Spinal cord (tissue), 10 donors: Measurements from ENCODE around the gene SETDB1. TPM values are rescaled to one million over a fixed set of nuclear protein-coding genes. Genes with fewer than 3 reads are reported as not detected.

Experiments used
- DNase-seq, 6 donors: peaks; one replicate each; pipeline versions ENCODE4 v3.0.0 to v3.0.0-alpha.2; 2013 to 2015; ENCODE audit warnings: low spot score in 6 of 6, low read depth in 4 of 6
- H3K27ac ChIP-seq: one replicate; pipeline ENCODE4 v1.5.1; 2013; ENCODE audit warnings: low read depth, low read length, control low read depth
- H3K27me3 ChIP-seq: one replicate; pipeline ENCODE4 v1.6.1; 2013; ENCODE audit warnings: low read length; ENCODE audit not compliant: control insufficient read depth, insufficient read depth
- H3K36me3 ChIP-seq: one replicate; pipeline ENCODE4 v1.6.1; 2013; ENCODE audit warnings: low read length; ENCODE audit not compliant: control insufficient read depth, insufficient read depth
- H3K4me1 ChIP-seq: one replicate; pipeline ENCODE4 v1.6.1; 2013; ENCODE audit warnings: low read length; ENCODE audit not compliant: control insufficient read depth, insufficient read depth
- H3K4me3 ChIP-seq: one replicate; pipeline ENCODE4 v1.5.1; 2013; ENCODE audit warnings: low read depth, low read length, control low read depth
- H3K9me3 ChIP-seq: one replicate; pipeline ENCODE4 v1.6.1; 2013; ENCODE audit warnings: low read length; ENCODE audit not compliant: control insufficient read depth, insufficient read depth
- WGBS: methylation state at CpG from one replicate; pipeline ENCODE4 v1.1.5; 2013; ENCODE audit warnings: missing lambda C conversion rate; ENCODE audit not compliant: insufficient coverage; 5-methylcytosine and 5-hydroxymethylcytosine counted together
- polyA plus RNA-seq, 2 donors: library from polyadenylated mRNA; unstranded; fragments of 120-200 nt; gene quantifications; one replicate each; pipeline ENCODE4 v1.2.1, GENCODE V29; 2013; ENCODE audit not compliant: insufficient read length in 2 of 2
- total RNA-seq, 2 donors: library from RNA; depleted of rRNA in 1 of 2; stranded (reverse); fragments of 120-200 nt in 1 of 2; fragments of >200 nt in 1 of 2; gene quantifications; one replicate each; pipeline versions ENCODE4 v1.2.3 to v1.2.4, GENCODE V29; 2013 to 2014
- donor health status: healthy.

Gene SETDB1
- total and polyA plus RNA-seq, 4 donors: 39.7 to 58.6 (median 47.7) TPM

GRCh38 chr1:150979092-150980056 lies 53.2 kb downstream of the SETDB1 start:
- Histone ChIP-seq H3K36me3 (no peaks in the 10 kb centered on the region), H3K9me3 (no peaks in the 10 kb centered on the region), H3K27me3 (no peaks in the 10 kb centered on the region), H3K27ac (peak overlapping the region; percentile 17), H3K4me1 (peaks cover 24% of the 10 kb centered on the region), H3K4me3 (peak overlapping the region; percentile 30)
- WGBS: 20% methylated on average over 13 of the region's 23 CpGs
- peak in 5 of 6 donors; percentile 85 to 97 (median 88) for DNase-seq

- no peak overlapping the region for H3K4me3 ChIP-seq
- no peaks in the 10 kb centered on the region for H3K9me3 ChIP-seq
- H3K36me3 ChIP-seq: no peaks in the 10 kb centered on the region
- no peak for DNase-seq
- H3K27ac ChIP-seq: no peak overlapping the region
- peaks cover 17% of the 10 kb centered on the region for H3K4me1 ChIP-seq
- H3K27me3 ChIP-seq: no peaks in the 10 kb centered on the region
- 64% methylated on average over 6 of the region's 6 CpGs for WGBS
Measured at GRCh38 chr1:150981177-150981804, 55.1 kb downstream of the SETDB1 start.

- Histone ChIP-seq H3K27me3 (no peaks in the 10 kb centered on the region), H3K36me3 (no peaks in the 10 kb centered on the region), H3K4me3 (no peak within 1 kb of the TSS), H3K9me3 (no peaks in the 10 kb centered on the region), H3K4me1 (peaks cover 17% of the 10 kb centered on the region), H3K27ac (no peak within 1 kb of the TSS)
- 52% methylated on average over 7 of the region's 12 CpGs for WGBS
- no peak for DNase-seq
Measured at GRCh38 chr1:150981805-150982712, 55.9 kb downstream of the SETDB1 start, which contains the start of gene ANXA9. TSS of gene ANXA9 (plus strand) at chr1:150982292. CDS start at chr1:150983106, 814 bp downstream.

- Histone ChIP-seq H3K36me3 (no peaks in the 10 kb centered on the region), H3K9me3 (no peaks in the 10 kb centered on the region), H3K4me3 (no peak overlapping the region), H3K27ac (no peak overlapping the region), H3K27me3 (no peaks in the 10 kb centered on the region), H3K4me1 (peaks cover 4% of the 10 kb centered on the region)
- no peak for DNase-seq
- WGBS: 80% methylated on average over 1 of the region's 2 CpGs
Measured at GRCh38 chr1:150985179-150985825, 59.1 kb downstream of the SETDB1 start.

- Histone ChIP-seq H3K27me3 (no peaks in the 10 kb centered on the region), H3K9me3 (no peaks in the 10 kb centered on the region), H3K27ac (no peak overlapping the region), H3K4me1 (no peaks in the 10 kb centered on the region), H3K4me3 (no peak overlapping the region), H3K36me3 (no peaks in the 10 kb centered on the region)
- no CpG with 5 or more reads among the region's 7 CpGs for WGBS
- peak in 1 of 6 donors; percentile 4 for DNase-seq
Measured at GRCh38 chr1:150987924-150988323, 61.8 kb downstream of the SETDB1 start.

GRCh38 chr1:150992626-150993025 lies 66.5 kb downstream of the SETDB1 start:
- no peaks in the 10 kb centered on the region for H3K27me3 ChIP-seq
- H3K9me3 ChIP-seq: no peaks in the 10 kb centered on the region
- DNase-seq: no peak
- H3K4me1 ChIP-seq: no peaks in the 10 kb centered on the region
- WGBS: 60% methylated on average over 2 of the region's 4 CpGs
- no peak overlapping the region for H3K4me3 ChIP-seq
- H3K36me3 ChIP-seq: peaks cover 12% of the 10 kb centered on the region
- H3K27ac ChIP-seq: no peak overlapping the region

GRCh38 chr1:150994248-150994647 lies 68.1 kb downstream of the SETDB1 start:
- H3K27ac ChIP-seq: no peak overlapping the region

GRCh38 chr1:150995460-150995859 lies 69.3 kb downstream of the SETDB1 start:
- Histone ChIP-seq H3K27ac (no peak overlapping the region), H3K4me1 (peaks cover 4% of the 10 kb centered on the region), H3K36me3 (peaks cover 27% of the 10 kb centered on the region), H3K4me3 (no peak overlapping the region), H3K27me3 (no peaks in the 10 kb centered on the region), H3K9me3 (no peaks in the 10 kb centered on the region)
- WGBS: no CpG with 5 or more reads among the region's 4 CpGs
- DNase-seq: no peak

More at GRCh38 chr1:150994248-150994647, 68.1 kb downstream of the SETDB1 start:
- no peak for DNase-seq
- WGBS: 90% methylated on average over 2 of the region's 3 CpGs
- peaks cover 3% of the 10 kb centered on the region for H3K4me1 ChIP-seq
- peaks cover 25% of the 10 kb centered on the region for H3K36me3 ChIP-seq
- no peaks in the 10 kb centered on the region for H3K27me3 ChIP-seq
- no peaks in the 10 kb centered on the region for H3K9me3 ChIP-seq
- H3K4me3 ChIP-seq: no peak overlapping the region

- H3K9me3 ChIP-seq: no peaks in the 10 kb centered on the region
- H3K27me3 ChIP-seq: no peaks in the 10 kb centered on the region
- H3K4me3 ChIP-seq: no peak overlapping the region
- 26% methylated on average over 8 of the region's 9 CpGs for WGBS
- H3K36me3 ChIP-seq: peaks cover 31% of the 10 kb centered on the region
- peak in 2 of 6 donors; percentile 63 to 84 for DNase-seq
- peaks cover 4% of the 10 kb centered on the region for H3K4me1 ChIP-seq
- H3K27ac ChIP-seq: no peak overlapping the region
Measured at GRCh38 chr1:150995896-150996295, 69.7 kb downstream of the SETDB1 start.
